Measurements from ENCODE around the gene ADCY1. TPM values are rescaled to one million over a fixed set of nuclear protein-coding genes. Genes with fewer than 3 reads are reported as not detected.
A peak's percentile ranks its signal among the peaks of the same experiment; 100 is the strongest.

Gene ADCY1
- total and polyA plus RNA-seq, 8 donors = 0.55 to 2.8 (median 2.5) TPM

- H3K36me3 ChIP-seq = no peaks in the 10 kb centered on the region
- peaks cover 0 to 20% of the 10 kb centered on the region in 2 donors for H3K27me3 ChIP-seq
- intact Hi-C loops (cut with DNase I) = no loop called here
- H3K4me1 ChIP-seq = no peaks in the 10 kb centered on the region
- H3K27ac ChIP-seq = no peak overlapping the region
- TF ChIP-seq CTCF (IDR thresholded peaks at IDR 0.05) = no peak
- no peak overlapping the region for H3K4me3 ChIP-seq
- no peak for DNase-seq
- H3K9me3 ChIP-seq = no peaks in the 10 kb centered on the region
- ATAC-seq = no peak
Measured at GRCh38 chr7:45566961-45567360, 7.2 kb upstream of the ADCY1 start.

- H3K4me3 ChIP-seq = no peak overlapping the region
- no peak for DNase-seq
- intact Hi-C loops (cut with DNase I) = no loop called here
- no peak for TF ChIP-seq CTCF (IDR thresholded peaks at IDR 0.05)
- no peak overlapping the region for H3K27ac ChIP-seq
- no peaks in the 10 kb centered on the region for H3K4me1 ChIP-seq
- H3K27me3 ChIP-seq = peaks cover 0 to 27% of the 10 kb centered on the region in 2 donors
- no peaks in the 10 kb centered on the region for H3K9me3 ChIP-seq
- no peak for ATAC-seq
- H3K36me3 ChIP-seq = no peaks in the 10 kb centered on the region
Measured at GRCh38 chr7:45567713-45568112, 6.5 kb upstream of the ADCY1 start.

GRCh38 chr7:45568536-45569289 lies 5.5 kb upstream of the ADCY1 start:
- Histone ChIP-seq H3K27me3 (peaks cover 3 to 34% of the 10 kb centered on the region in 2 donors), H3K9me3 (no peaks in the 10 kb centered on the region), H3K36me3 (no peaks in the 10 kb centered on the region), H3K27ac (no peak overlapping the region), H3K4me1 (peaks cover 0 to under 1% of the 10 kb centered on the region in 2 donors), H3K4me3 (no peak overlapping the region)
- DNase-seq (peak in 1 of 4 donors; percentile 45), ATAC-seq (no peak)
- TF ChIP-seq CTCF (IDR thresholded peaks at IDR 0.05) = no peak
- intact Hi-C loops (cut with DNase I) = no loop called here

DNA sequence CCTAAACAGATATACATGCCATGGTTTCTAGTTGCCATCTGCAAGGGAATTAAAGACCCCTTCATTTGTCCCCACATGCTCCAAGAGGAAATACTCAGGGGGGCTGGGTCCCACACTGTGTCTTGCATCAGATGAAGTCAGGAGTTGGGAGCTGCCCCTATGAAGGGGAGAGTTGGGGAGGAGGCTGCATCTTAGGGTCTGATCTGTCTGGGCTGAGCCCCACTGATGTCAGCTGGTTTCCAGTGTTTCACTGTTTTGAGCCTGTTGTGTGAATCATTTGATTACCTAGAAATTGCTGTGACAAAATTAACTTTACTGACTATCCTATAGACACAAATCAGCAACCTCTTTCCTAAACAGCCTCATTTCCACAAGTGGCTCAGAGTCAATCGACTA lies 4.9 kb upstream of the ADCY1 start:
- no peak for TF ChIP-seq CTCF (IDR thresholded peaks at IDR 0.05)
- Histone ChIP-seq H3K36me3 (no peaks in the 10 kb centered on the region), H3K9me3 (no peaks in the 10 kb centered on the region), H3K27me3 (peaks cover 6 to 33% of the 10 kb centered on the region in 2 donors), H3K27ac (no peak overlapping the region), H3K4me3 (no peak overlapping the region), H3K4me1 (peaks cover 0 to 4% of the 10 kb centered on the region in 2 donors)
- DNase-seq = no peak
- intact Hi-C loops (cut with DNase I) = no loop called here
- ATAC-seq = no peak

DNA sequence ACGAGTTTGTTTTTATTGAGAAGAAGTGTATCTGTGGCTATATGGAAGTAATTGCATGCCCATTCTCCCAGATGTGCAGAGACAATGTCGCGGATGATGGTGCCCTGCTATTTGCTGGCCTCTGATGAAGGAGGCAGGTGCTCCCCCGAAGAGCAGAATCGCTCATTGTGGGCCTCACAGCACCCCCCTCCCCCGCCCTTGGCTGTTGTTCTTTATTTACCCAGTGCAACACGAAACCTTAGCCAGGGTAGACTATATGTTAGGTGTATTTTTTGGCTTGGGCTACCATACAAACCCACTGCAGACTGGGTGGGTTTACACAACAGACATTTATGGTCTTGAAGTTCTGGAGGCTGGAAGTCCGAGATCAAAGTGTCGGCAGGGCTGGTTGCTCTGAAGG lies 3.4 kb upstream of the ADCY1 start:
- no peaks in the 10 kb centered on the region for H3K36me3 ChIP-seq
- intact Hi-C loops (cut with DNase I) = no loop called here
- H3K4me1 ChIP-seq = peaks cover 6 to 15% of the 10 kb centered on the region in 2 donors
- no peak overlapping the region for H3K4me3 ChIP-seq
- H3K27me3 ChIP-seq = peaks cover 19 to 43% of the 10 kb centered on the region in 2 donors
- ATAC-seq (no peak), DNase-seq (peak in 1 of 4 donors; percentile 43)
- no peak overlapping the region for H3K27ac ChIP-seq
- no peak for TF ChIP-seq CTCF (IDR thresholded peaks at IDR 0.05)
- H3K9me3 ChIP-seq = no peaks in the 10 kb centered on the region
